Measurements from ENCODE around the gene CTNNA2.

- no peak for TF ChIP-seq CTCF (IDR thresholded peaks at IDR 0.05)
- no peak for TF ChIP-seq EZH2 (IDR thresholded peaks at IDR 0.05)
- no peak for TF ChIP-seq EZH2phosphoT487 (IDR thresholded peaks at IDR 0.05)
Observed at GRCh38 chr2:80546766-80547165, 1033.9 kb downstream of the CTNNA2 start.

All from neural progenitor cell (in vitro differentiated cells).